Measurements from ENCODE around the gene RNU6-1. TPM values are rescaled to one million over a fixed set of nuclear protein-coding genes. Genes with fewer than 3 reads are reported as not detected.

RNU6-1 gene
- total RNA-seq, 4 donors from 2014 or later, result not detected

DNA sequence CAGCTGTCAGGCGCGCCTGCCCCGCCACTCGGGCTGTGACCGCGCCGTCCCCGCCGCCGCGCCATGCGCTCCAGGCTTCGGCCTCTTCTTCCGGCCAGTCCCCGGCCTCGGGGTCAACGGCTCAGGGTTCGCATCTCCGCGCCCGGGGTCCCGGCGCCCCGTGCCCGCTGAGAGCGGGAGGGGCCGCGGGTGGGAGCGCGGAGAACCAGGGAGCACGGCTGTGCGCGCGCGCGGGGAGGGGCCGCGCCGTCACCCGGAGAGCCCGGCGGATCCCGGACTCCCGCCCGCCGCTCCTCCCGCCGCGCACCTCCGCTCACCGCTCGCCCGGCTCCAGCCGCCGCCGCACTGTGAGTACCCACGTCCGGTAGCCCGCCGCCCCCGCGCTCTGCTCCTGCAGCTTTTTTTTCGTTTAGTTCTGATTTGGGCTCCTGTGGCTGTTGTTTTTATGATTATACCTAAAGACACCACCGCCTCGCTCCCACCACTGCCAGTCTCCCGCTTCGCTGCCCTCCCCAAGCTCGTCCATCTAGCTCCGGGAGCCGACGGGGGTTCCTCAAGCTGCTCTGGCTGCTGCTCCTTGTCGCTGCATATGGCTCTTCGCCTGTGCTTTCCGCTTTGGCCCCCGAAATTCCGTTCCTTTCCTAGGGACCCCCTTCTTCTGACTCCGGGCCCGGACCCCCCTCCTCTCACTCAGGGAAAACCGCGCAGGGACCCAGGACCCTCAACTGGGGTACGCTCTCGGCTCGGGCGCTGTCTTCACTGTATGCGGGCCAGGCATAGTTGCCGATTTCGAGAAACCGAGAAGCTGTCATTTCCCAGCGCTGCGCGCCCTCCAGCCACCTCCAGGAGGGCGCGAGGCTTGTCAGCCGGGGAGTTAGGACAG is 16.3 kb downstream of the RNU6-1 start:
- peaks cover 100% of the 10 kb centered on the region for H3K27me3 ChIP-seq
- H3K27ac ChIP-seq, result no peak overlapping the region
- TF ChIP-seq, protein P1, sequence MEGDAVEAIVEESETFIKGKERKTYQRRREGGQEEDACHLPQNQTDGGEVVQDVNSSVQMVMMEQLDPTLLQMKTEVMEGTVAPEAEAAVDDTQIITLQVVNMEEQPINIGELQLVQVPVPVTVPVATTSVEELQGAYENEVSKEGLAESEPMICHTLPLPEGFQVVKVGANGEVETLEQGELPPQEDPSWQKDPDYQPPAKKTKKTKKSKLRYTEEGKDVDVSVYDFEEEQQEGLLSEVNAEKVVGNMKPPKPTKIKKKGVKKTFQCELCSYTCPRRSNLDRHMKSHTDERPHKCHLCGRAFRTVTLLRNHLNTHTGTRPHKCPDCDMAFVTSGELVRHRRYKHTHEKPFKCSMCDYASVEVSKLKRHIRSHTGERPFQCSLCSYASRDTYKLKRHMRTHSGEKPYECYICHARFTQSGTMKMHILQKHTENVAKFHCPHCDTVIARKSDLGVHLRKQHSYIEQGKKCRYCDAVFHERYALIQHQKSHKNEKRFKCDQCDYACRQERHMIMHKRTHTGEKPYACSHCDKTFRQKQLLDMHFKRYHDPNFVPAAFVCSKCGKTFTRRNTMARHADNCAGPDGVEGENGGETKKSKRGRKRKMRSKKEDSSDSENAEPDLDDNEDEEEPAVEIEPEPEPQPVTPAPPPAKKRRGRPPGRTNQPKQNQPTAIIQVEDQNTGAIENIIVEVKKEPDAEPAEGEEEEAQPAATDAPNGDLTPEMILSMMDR (IDR thresholded peaks at IDR 0.05), result no peak
- TF ChIP-seq POLR2A (IDR thresholded peaks at IDR 0.05), result no peak
- TF ChIP-seq POLR2AphosphoS5 (IDR thresholded peaks at IDR 0.05), result no peak
- no peak for TF ChIP-seq EP300 (IDR thresholded peaks at IDR 0.05)
- H3K9me3 ChIP-seq, result no peaks in the 10 kb centered on the region
- peak overlapping the region; percentile 43 for H3K4me3 ChIP-seq
- peaks cover 69% of the 10 kb centered on the region for H3K4me1 ChIP-seq
- H3K36me3 ChIP-seq, result no peaks in the 10 kb centered on the region
- no peak for DNase-seq (ENCODE audit: low spot score in 2 of 2)
- WGBS, result 3% methylated on average over 67 of the region's 94 CpGs

DNA sequence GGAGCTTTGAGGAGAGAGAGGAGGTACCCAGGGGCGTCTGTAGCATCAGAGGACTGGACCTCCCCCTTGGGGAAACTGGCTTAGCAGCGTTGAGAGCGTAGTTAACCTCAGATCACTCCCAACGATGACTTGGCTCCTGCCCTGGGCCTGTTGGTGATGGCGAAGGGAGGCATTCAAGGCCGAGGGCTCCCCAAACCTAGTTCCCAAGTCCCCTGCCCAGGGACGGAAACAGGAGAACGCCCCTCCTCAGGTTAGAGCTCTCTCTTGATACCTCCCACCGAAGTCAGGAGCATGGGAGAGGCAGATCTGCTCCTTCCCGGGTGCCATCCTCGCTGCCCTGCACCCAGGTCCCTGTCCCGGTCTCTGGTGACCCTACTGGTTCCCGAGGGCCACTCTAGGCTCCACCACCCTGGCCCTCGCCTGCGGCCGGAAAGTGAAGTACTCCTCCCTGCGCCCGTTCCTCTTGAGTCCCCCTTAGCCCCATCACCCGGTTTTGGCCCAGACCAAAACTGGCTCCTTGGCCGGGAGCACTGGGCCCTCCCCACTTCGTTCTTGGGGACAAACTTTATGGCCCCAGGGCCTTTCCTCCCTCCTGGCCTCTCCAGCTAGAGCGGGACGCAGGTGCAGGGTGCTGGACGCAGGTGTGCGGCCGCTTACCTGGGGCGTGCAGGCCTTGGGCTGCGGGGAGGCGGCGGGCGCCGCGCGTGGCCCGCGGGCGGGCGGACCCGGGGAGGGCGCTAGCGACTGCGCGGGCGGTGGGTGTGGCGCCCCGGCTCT is 17.1 kb downstream of the RNU6-1 start:
- H3K9me3 ChIP-seq, result no peaks in the 10 kb centered on the region

DNA sequence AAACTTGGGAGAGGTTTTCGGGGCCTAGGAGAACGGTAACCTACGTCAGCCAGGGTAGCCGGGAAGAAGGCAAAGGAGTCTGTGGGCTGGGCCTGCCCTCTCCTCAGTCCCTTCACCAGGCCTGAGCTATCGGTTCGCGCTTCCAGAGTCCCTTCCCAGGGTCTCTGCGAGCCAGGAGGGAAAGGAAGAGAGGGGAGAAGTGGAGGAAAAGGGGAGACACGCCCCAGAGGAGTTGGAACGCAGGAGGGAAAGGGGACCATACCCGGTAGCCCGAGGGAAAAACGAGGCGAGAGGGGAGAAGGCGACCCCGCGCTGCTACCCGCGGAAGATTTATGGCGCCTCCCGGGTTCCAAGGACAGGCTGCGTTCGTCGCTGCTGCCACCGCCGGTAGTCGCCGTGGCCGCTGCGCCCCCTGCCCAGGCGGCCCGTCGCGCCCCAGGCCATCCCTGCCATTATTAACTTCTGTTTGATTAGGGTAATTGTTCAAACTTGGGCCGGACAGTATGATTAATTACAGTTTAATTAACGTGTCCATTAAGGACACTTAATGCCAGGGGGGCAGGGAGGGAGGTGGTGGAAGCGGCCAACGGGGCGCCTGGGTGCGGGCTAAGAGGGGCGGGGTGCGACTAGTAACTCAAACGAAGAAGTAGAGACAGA is 17.9 kb downstream of the RNU6-1 start:
- Histone ChIP-seq H3K27ac (no peak overlapping the region), H3K9me3 (no peaks in the 10 kb centered on the region), H3K4me1 (peaks cover 53% of the 10 kb centered on the region), H3K36me3 (no peaks in the 10 kb centered on the region), H3K4me3 (no peak overlapping the region), H3K27me3 (peaks cover 100% of the 10 kb centered on the region)
- no peak for DNase-seq (ENCODE audit: low spot score in 2 of 2)
- 3% methylated on average over 35 of the region's 43 CpGs for WGBS
- TF ChIP-seq POLR2AphosphoS5 (IDR thresholded peaks at IDR 0.05) (no peak), POLR2A (IDR thresholded peaks at IDR 0.05) (no peak), EP300 (IDR thresholded peaks at IDR 0.05) (no peak)
- TF ChIP-seq, protein P1 (IDR thresholded peaks at IDR 0.05), result no peak

More for the DNA sequence above, 17.1 kb downstream of the RNU6-1 start:
- Histone ChIP-seq H3K27ac (no peak overlapping the region), H3K4me1 (peaks cover 61% of the 10 kb centered on the region), H3K4me3 (peak overlapping the region; percentile 43), H3K27me3 (peaks cover 100% of the 10 kb centered on the region), H3K36me3 (no peaks in the 10 kb centered on the region)
- WGBS, result 9% methylated on average over 10 of the region's 46 CpGs
- DNase-seq (ENCODE audit: low spot score in 2 of 2), result no peak
- TF ChIP-seq, protein P1 (IDR thresholded peaks at IDR 0.05), result no peak
- TF ChIP-seq EP300 (IDR thresholded peaks at IDR 0.05), result no peak

DNA sequence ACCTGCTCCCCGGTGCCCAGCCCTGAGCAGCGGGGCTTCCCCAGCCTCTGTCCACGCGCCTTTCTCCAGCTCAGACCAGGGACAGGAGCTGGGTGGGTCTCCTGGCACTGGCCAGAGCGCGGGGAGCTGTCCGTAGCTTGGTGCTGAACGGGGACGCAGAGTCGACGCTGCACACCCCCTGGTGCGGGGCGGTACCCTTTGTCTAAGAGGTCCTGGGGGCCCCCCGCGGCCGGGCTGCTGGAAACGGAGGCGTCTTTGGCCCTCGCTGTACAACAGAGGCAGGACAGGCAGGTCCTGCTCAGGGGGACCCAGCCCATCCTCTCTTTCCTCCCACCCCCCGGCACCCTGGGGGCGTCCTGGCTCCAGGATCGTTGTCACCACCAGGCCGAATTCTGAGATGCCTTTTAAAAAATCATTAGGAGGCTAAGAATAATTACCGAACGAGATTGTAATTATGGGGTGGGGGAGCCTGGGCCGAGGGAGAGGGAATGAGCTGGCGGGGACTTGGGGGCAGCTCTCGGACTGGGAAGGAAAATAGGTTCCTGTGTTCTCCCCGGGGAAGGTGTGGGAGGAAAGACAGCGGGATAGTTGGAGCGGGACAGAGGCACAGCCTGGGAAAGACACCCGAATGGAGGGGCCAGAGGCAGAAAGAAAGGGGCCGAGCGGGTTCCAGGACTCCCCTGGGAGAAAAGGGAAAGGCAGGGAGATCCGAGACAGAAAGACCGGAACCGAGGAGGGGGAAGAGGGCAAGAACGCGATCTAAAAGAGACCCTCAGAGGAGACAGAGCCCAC is 18.7 kb downstream of the RNU6-1 start:
- 9% methylated on average over 20 of the region's 39 CpGs for WGBS
- Histone ChIP-seq H3K27me3 (peaks cover 97% of the 10 kb centered on the region), H3K4me3 (no peak overlapping the region), H3K4me1 (peaks cover 45% of the 10 kb centered on the region), H3K9me3 (no peaks in the 10 kb centered on the region), H3K36me3 (no peaks in the 10 kb centered on the region), H3K27ac (no peak overlapping the region)
- TF ChIP-seq POLR2AphosphoS5 (IDR thresholded peaks at IDR 0.05) (no peak), EP300 (IDR thresholded peaks at IDR 0.05) (no peak), POLR2A (IDR thresholded peaks at IDR 0.05) (no peak)
- TF ChIP-seq, protein P1 (IDR thresholded peaks at IDR 0.05), result no peak
- DNase-seq (ENCODE audit: low spot score in 2 of 2), result no peak

All from suprapubic skin (tissue), 4 donors.